ENCODE results near the gene HOXD12. TPM values are rescaled to one million over a fixed set of nuclear protein-coding genes. Genes with fewer than 3 reads are reported as not detected.

HOXD12 gene
- total RNA-seq, 1 experiment from 2014 or later, result not detected

DNA sequence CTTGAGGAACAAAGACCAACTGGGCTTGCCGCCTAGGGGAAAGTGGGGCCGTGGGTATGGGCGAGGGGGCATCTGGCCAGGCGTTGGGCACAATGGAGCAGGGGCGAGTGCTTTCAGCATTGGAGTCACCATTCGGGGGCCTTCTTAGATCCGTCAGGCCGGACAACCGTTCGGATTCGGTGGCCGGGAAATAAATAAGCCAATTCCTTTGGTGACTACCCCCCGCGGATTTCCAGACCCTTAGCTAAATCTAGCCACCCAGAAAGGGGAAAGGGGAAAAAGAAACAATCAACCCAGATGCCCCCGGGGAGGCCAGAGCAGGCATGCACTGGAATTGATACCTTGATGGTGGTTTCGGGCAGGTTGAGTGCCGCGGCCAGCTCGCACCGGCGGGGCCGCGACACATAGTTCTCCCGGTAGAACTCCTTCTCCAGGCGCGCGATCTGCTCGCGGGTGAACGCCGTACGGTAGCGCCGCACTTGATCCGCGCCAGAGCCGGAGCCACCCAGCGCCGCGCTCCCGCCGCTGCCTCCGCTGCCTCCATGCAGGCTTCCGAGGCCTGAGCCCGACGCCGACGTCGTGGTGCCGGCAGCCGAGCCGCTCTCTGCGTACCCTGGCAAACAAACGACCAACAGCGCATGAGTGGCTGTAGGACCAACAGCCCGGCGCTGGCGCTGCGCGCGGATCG, 17.6 kb upstream of the HOXD12 start:
- no peak overlapping the region for H3K4me3 ChIP-seq
- TF ChIP-seq, protein P1, sequence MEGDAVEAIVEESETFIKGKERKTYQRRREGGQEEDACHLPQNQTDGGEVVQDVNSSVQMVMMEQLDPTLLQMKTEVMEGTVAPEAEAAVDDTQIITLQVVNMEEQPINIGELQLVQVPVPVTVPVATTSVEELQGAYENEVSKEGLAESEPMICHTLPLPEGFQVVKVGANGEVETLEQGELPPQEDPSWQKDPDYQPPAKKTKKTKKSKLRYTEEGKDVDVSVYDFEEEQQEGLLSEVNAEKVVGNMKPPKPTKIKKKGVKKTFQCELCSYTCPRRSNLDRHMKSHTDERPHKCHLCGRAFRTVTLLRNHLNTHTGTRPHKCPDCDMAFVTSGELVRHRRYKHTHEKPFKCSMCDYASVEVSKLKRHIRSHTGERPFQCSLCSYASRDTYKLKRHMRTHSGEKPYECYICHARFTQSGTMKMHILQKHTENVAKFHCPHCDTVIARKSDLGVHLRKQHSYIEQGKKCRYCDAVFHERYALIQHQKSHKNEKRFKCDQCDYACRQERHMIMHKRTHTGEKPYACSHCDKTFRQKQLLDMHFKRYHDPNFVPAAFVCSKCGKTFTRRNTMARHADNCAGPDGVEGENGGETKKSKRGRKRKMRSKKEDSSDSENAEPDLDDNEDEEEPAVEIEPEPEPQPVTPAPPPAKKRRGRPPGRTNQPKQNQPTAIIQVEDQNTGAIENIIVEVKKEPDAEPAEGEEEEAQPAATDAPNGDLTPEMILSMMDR (conservative IDR thresholded peaks at IDR 0.05), result no peak
- no peak for TF ChIP-seq EZH2 (IDR thresholded peaks at IDR 0.05; ENCODE audit: low read depth)
- no peaks in the 10 kb centered on the region for H3F3A ChIP-seq (ENCODE audit: insufficient read depth, low read depth)
- BruUV-seq (replicated peaks), result no TSS peak
- H3K27ac ChIP-seq, result no peak overlapping the region
- intact Hi-C loops (cut with micrococcal nuclease; ENCODE audit: unreplicated experiment), result no loop called here
- no peaks in the 10 kb centered on the region for H3K4me1 ChIP-seq (replicated peaks; ENCODE audit: insufficient read depth)
- no peaks in the 10 kb centered on the region for H3K9me2 ChIP-seq (ENCODE audit: insufficient read depth)
- POLR2A ChIA-PET (ENCODE audit: unreplicated experiment), result no interaction called here
- no peaks in the 10 kb centered on the region for H4K20me1 ChIP-seq (ENCODE audit: insufficient read depth)
- H3K9me3 ChIP-seq (ENCODE audit: insufficient read depth, low read depth), result no peaks in the 10 kb centered on the region; the same call in 1 of the 2 replicates
- no peak overlapping the region for H2AFZ ChIP-seq
- peaks cover 40% of the 10 kb centered on the region for H3K27me3 ChIP-seq (ENCODE audit: insufficient read depth, low read depth)
- H3K79me2 ChIP-seq (ENCODE audit: low read depth), result no peaks in the 10 kb centered on the region
- DNase-seq, result no peak
- no peaks in the 10 kb centered on the region for H3K36me3 ChIP-seq (ENCODE audit: low read depth)
- CTCF ChIA-PET, result no interaction called here
- H3K4me2 ChIP-seq, result no peak overlapping the region

- H3K4me2 ChIP-seq, result no peak overlapping the region
- no peaks in the 10 kb centered on the region for H3F3A ChIP-seq (ENCODE audit: insufficient read depth, low read depth)
- no peak overlapping the region for H3K27ac ChIP-seq
- no peak for DNase-seq
- no peak overlapping the region for H3K4me3 ChIP-seq
- H3K9me2 ChIP-seq (ENCODE audit: insufficient read depth), result no peaks in the 10 kb centered on the region
- no peaks in the 10 kb centered on the region for H3K4me1 ChIP-seq (replicated peaks; ENCODE audit: insufficient read depth)
- H3K9me3 ChIP-seq (ENCODE audit: insufficient read depth, low read depth), result no peaks in the 10 kb centered on the region; the same call in 1 of the 2 replicates
- H3K79me2 ChIP-seq (ENCODE audit: low read depth), result no peaks in the 10 kb centered on the region
- intact Hi-C loops (cut with micrococcal nuclease; ENCODE audit: unreplicated experiment), result no loop called here
- H3K36me3 ChIP-seq (ENCODE audit: low read depth), result no peaks in the 10 kb centered on the region
- ChIA-PET POLR2A (ENCODE audit: unreplicated experiment) (no interaction called here), CTCF (no interaction called here)
- H3K27me3 ChIP-seq (ENCODE audit: insufficient read depth, low read depth), result peaks cover 40% of the 10 kb centered on the region
- TF ChIP-seq, protein P1 (conservative IDR thresholded peaks at IDR 0.05), result no peak
- TF ChIP-seq EZH2 (IDR thresholded peaks at IDR 0.05; ENCODE audit: low read depth), result no peak
- H2AFZ ChIP-seq, result no peak overlapping the region
- no peaks in the 10 kb centered on the region for H4K20me1 ChIP-seq (ENCODE audit: insufficient read depth)
- no TSS peak for BruUV-seq (replicated peaks)
These were observed 17.1 kb upstream of the HOXD12 start for GRCh38 chr2:176082525-176082823.

GRCh38 chr2:176082824-176083751, 16.5 kb upstream of the HOXD12 start:
- no peaks in the 10 kb centered on the region for H3F3A ChIP-seq (ENCODE audit: insufficient read depth, low read depth)
- H4K20me1 ChIP-seq (ENCODE audit: insufficient read depth), result no peaks in the 10 kb centered on the region
- no peaks in the 10 kb centered on the region for H3K79me2 ChIP-seq (ENCODE audit: low read depth)
- no peaks in the 10 kb centered on the region for H3K4me1 ChIP-seq (replicated peaks; ENCODE audit: insufficient read depth)
- TF ChIP-seq, protein P1 (conservative IDR thresholded peaks at IDR 0.05), result no peak
- no peak for TF ChIP-seq EZH2 (IDR thresholded peaks at IDR 0.05; ENCODE audit: low read depth)
- no TSS peak for BruUV-seq (replicated peaks)
- DNase-seq, result no peak
- no peaks in the 10 kb centered on the region; the same call in 1 of the 2 replicates for H3K9me3 ChIP-seq (ENCODE audit: insufficient read depth, low read depth)
- H3K27me3 ChIP-seq (ENCODE audit: insufficient read depth, low read depth), result peaks cover 44% of the 10 kb centered on the region
- ChIA-PET POLR2A (ENCODE audit: unreplicated experiment) (no interaction called here), CTCF (no interaction called here)
- no peak overlapping the region for H3K27ac ChIP-seq
- H3K4me3 ChIP-seq, result no peak overlapping the region
- no peaks in the 10 kb centered on the region for H3K36me3 ChIP-seq (ENCODE audit: low read depth)
- intact Hi-C loops (cut with micrococcal nuclease; ENCODE audit: unreplicated experiment), result no loop called here
- no peak overlapping the region for H3K4me2 ChIP-seq
- H3K9me2 ChIP-seq (ENCODE audit: insufficient read depth), result no peaks in the 10 kb centered on the region
- no peak overlapping the region for H2AFZ ChIP-seq
